H9 (cell line): Measurements from ENCODE around the gene SPRY4. TPM values are rescaled to one million over a fixed set of nuclear protein-coding genes. Genes with fewer than 3 reads are reported as not detected.

Experiments
- DNase-seq: peaks from one replicate; pipeline ENCODE4 v3.0.0-alpha.2; 2017
- H2AFZ ChIP-seq: one replicate; pipeline ENCODE4 v1.6.1; 2013; ENCODE audit warnings: mild to moderate bottlenecking, low read length, control low read depth, moderate library complexity
- H2AK5ac ChIP-seq: 2 replicates; pipeline ENCODE4 v1.6.1; 2013; ENCODE audit warnings: low read length, control low read depth, mixed read lengths; ENCODE audit not compliant: insufficient read length
- H2BK120ac ChIP-seq: one replicate; pipeline ENCODE4 v1.6.1; 2013; ENCODE audit warnings: low read depth, mild to moderate bottlenecking, low read length, control low read depth, inconsistent platforms; ENCODE audit not compliant: poor library complexity, severe bottlenecking
- H2BK12ac ChIP-seq: 2 replicates; pipeline ENCODE4 v1.6.1; 2013; ENCODE audit warnings: low read length, control low read depth, mixed read lengths, low read depth; ENCODE audit not compliant: insufficient read length
- H2BK15ac ChIP-seq: 2 replicates; pipeline ENCODE4 v1.6.1; 2013; ENCODE audit warnings: low read depth, low read length, control low read depth
- H2BK20ac ChIP-seq: one replicate; pipeline ENCODE4 v1.6.1; 2013; ENCODE audit warnings: low read depth, mild to moderate bottlenecking, low read length, control low read depth, inconsistent platforms; ENCODE audit not compliant: poor library complexity, severe bottlenecking
- H2BK5ac ChIP-seq: 2 replicates; pipeline ENCODE4 v1.6.1; 2013; ENCODE audit warnings: low read length, control low read depth, mixed read lengths; ENCODE audit not compliant: insufficient read length
- H3K14ac ChIP-seq: 2 replicates; pipeline ENCODE4 v1.6.1; 2013; ENCODE audit warnings: low read length, control low read depth; ENCODE audit not compliant: insufficient read depth
- H3K18ac ChIP-seq: 2 replicates; pipeline ENCODE4 v1.6.1; 2013; ENCODE audit warnings: low read depth, mild to moderate bottlenecking, mixed read lengths, low read length, control low read depth; ENCODE audit not compliant: insufficient read length
- H3K23ac ChIP-seq: 2 replicates; pipeline ENCODE4 v1.6.1; 2013; ENCODE audit warnings: low read length, control low read depth, mixed read lengths, low read depth; ENCODE audit not compliant: insufficient read length
- H3K23me2 ChIP-seq: 2 replicates; pipeline ENCODE4 v1.6.1; 2013; ENCODE audit warnings: low read depth, mild to moderate bottlenecking, mixed read lengths, low read length, control low read depth; ENCODE audit not compliant: insufficient read length, poor library complexity, severe bottlenecking
- H3K27ac ChIP-seq: 2 replicates; pipeline ENCODE4 v1.5.1; 2013; ENCODE audit warnings: low read length, control low read depth, mixed read lengths, low read depth; ENCODE audit not compliant: insufficient read length
- H3K27me3 ChIP-seq: 2 replicates; pipeline ENCODE4 v1.6.1; 2013; ENCODE audit warnings: low read length, control low read depth, inconsistent platforms; ENCODE audit not compliant: insufficient read depth
- H3K4ac ChIP-seq: 2 replicates; pipeline ENCODE4 v1.6.1; 2013; ENCODE audit warnings: low read depth, mild to moderate bottlenecking, control low read depth, inconsistent platforms, low read length, moderate library complexity
- H3K4me1 ChIP-seq: 2 replicates; pipeline ENCODE4 v1.6.1; 2013; ENCODE audit warnings: low read length, control low read depth, inconsistent platforms; ENCODE audit not compliant: insufficient read depth
- H3K4me2 ChIP-seq: 2 replicates; pipeline ENCODE4 v1.6.1; 2013; ENCODE audit warnings: low read length, control low read depth, mixed read lengths; ENCODE audit not compliant: insufficient read length, insufficient read depth
- H3K56ac ChIP-seq: 2 replicates; pipeline ENCODE4 v1.6.1; 2013; ENCODE audit warnings: low read depth, mild to moderate bottlenecking, mixed read lengths, low read length, control low read depth; ENCODE audit not compliant: insufficient read length
- H3K79me1 ChIP-seq: 2 replicates; pipeline ENCODE4 v1.6.1; 2013; ENCODE audit warnings: low read depth, mild to moderate bottlenecking, moderate library complexity, low read length, control low read depth, inconsistent platforms; ENCODE audit not compliant: insufficient read depth, poor library complexity, severe bottlenecking
- H3K79me2 ChIP-seq: 2 replicates; pipeline ENCODE4 v1.6.1; 2013; ENCODE audit warnings: low read length, control low read depth, inconsistent platforms; ENCODE audit not compliant: insufficient read depth
- H3K9ac ChIP-seq: 2 replicates; pipeline ENCODE4 v1.6.1; 2013; ENCODE audit warnings: low read length, control low read depth, mixed read lengths; ENCODE audit not compliant: insufficient read length; ENCODE audit errors: extremely low read depth
- H3K9me3 ChIP-seq: one replicate; pipeline ENCODE4 v1.6.1; 2013; ENCODE audit warnings: low read depth, low read length, inconsistent platforms; ENCODE audit not compliant: control insufficient read depth
- H3T11ph ChIP-seq: one replicate; pipeline ENCODE4 v1.6.1; 2013; ENCODE audit warnings: mild to moderate bottlenecking, low read length, control low read depth, inconsistent platforms
- H4K20me1 ChIP-seq: one replicate; pipeline ENCODE4 v1.6.1; 2013; ENCODE audit not compliant: control insufficient read depth, insufficient read length, insufficient read depth
- H4K5ac ChIP-seq: 2 replicates; pipeline ENCODE4 v1.6.1; 2013; ENCODE audit warnings: low read depth, mild to moderate bottlenecking, mixed read lengths, low read length, control low read depth; ENCODE audit not compliant: insufficient read length
- H4K8ac ChIP-seq: replicated peaks from 2 replicates; pipeline ENCODE4 v1.6.1; 2013; ENCODE audit warnings: low read length, control low read depth, mixed read lengths, low read depth; ENCODE audit not compliant: insufficient read length
- H4K91ac ChIP-seq: 2 replicates; pipeline ENCODE4 v1.6.1; 2013; ENCODE audit warnings: low read depth, mild to moderate bottlenecking, moderate library complexity, mixed read lengths, low read length, control low read depth; ENCODE audit not compliant: insufficient read length
- H3K27ac Mint-ChIP-seq, 3 experiments: 2 replicates in 2 of 3; 3 replicates in 1 of 3; pipeline ENCODE4 v1.8.0; 2020 to 2021; ENCODE audit warnings: mixed read lengths in 3 of 3, mild to moderate bottlenecking in 1 of 3, moderate library complexity in 1 of 3
- H3K27me3 Mint-ChIP-seq: 2 replicates; pipeline ENCODE4 v1.8.0; 2021; ENCODE audit warnings: low read depth, mild to moderate bottlenecking, moderate library complexity, mixed read lengths
- H3K36me3 Mint-ChIP-seq, 3 experiments: 2 replicates in 2 of 3; 3 replicates in 1 of 3; pipeline ENCODE4 v1.8.0; 2020 to 2021; ENCODE audit warnings: low read depth in 3 of 3, mixed read lengths in 3 of 3; ENCODE audit not compliant: insufficient read depth in 1 of 3
- H3K4me1 Mint-ChIP-seq, 2 experiments: 2 replicates each; pipeline ENCODE4 v1.8.0; 2020; ENCODE audit warnings: mixed read lengths in 2 of 2
- H3K4me3 Mint-ChIP-seq, 2 experiments: 2 replicates in 1 of 2; 3 replicates in 1 of 2; pipeline ENCODE4 v1.8.0; 2020 to 2021; ENCODE audit warnings: mild to moderate bottlenecking in 2 of 2, mixed read lengths in 2 of 2, moderate library complexity in 1 of 2
- H3K9me3 Mint-ChIP-seq, 2 experiments: 2 replicates in 1 of 2; 3 replicates in 1 of 2; pipeline ENCODE4 v1.8.0; 2020; ENCODE audit warnings: mild to moderate bottlenecking in 2 of 2, mixed read lengths in 2 of 2, moderate library complexity in 1 of 2
- CTCF ChIP-seq: fragments of 200-600 bp; sonication (generic); conservative IDR thresholded peaks from 3 replicates; pipeline ENCODE4 v1.8.0; 2021; ENCODE audit warnings: antibody characterized with exemption, mild to moderate bottlenecking
- WGBS: extraction: QIAGEN DNeasy Blood & Tissue Kit; methylation state at CpG from one replicate; pipeline ENCODE4 v1.1.7; 2013; ENCODE audit warnings: missing lambda C conversion rate, low lambda C conversion rate, mixed read lengths; ENCODE audit not compliant: insufficient read length; ENCODE audit errors: extremely low coverage; 5-methylcytosine and 5-hydroxymethylcytosine counted together
- total RNA-seq: library from RNA; stranded (reverse); gene quantifications from 2 replicates; pipeline ENCODE4 v1.2.1, GENCODE V29; 2021

The SPRY4 gene
- total RNA-seq, 1 experiment from 2014 or later = 92.4 TPM

GRCh38 chr5:142276517-142276916 is 48.3 kb downstream of the SPRY4 start:
- peaks cover 6% of the 10 kb centered on the region for H3K4me1 ChIP-seq
- no peak overlapping the region for H4K8ac ChIP-seq
- H3K36me3 Mint-ChIP-seq = no peaks in the 10 kb centered on the region
- H3K4me3 Mint-ChIP-seq = no peak overlapping the region
- no peak for DNase-seq
- H2BK120ac ChIP-seq = no peak overlapping the region
- no peaks in the 10 kb centered on the region for H3K23me2 ChIP-seq
- no peaks in the 10 kb centered on the region for H3K79me1 ChIP-seq
- no peak overlapping the region for H3T11ph ChIP-seq
- H3K56ac ChIP-seq = no peak overlapping the region
- H2BK20ac ChIP-seq = no peak overlapping the region
- no peaks in the 10 kb centered on the region for H3K79me2 ChIP-seq
- H4K20me1 ChIP-seq = no peaks in the 10 kb centered on the region
- no peak for TF ChIP-seq CTCF
- H3K18ac ChIP-seq = no peak overlapping the region
- no peak overlapping the region for H3K4ac ChIP-seq
- peaks cover 38 to 39% of the 10 kb centered on the region in 2 experiments for H3K4me1 Mint-ChIP-seq
- no peak overlapping the region for H2BK12ac ChIP-seq
- H2AFZ ChIP-seq = no peak overlapping the region
- H2AK5ac ChIP-seq = no peak overlapping the region
- no peak overlapping the region for H3K4me2 ChIP-seq
- H2BK15ac ChIP-seq = no peak overlapping the region
- WGBS = no CpG with 5 or more reads among the region's 6 CpGs
- no peak overlapping the region for H4K91ac ChIP-seq
- no peaks in the 10 kb centered on the region for H3K27me3 ChIP-seq
- no peaks in the 10 kb centered on the region for H3K27me3 Mint-ChIP-seq
- no peak overlapping the region for H2BK5ac ChIP-seq
- no peaks in the 10 kb centered on the region for H3K9me3 ChIP-seq
- H3K27ac ChIP-seq = no peak overlapping the region
- H3K14ac ChIP-seq = no peak overlapping the region
- no peak overlapping the region for H3K9ac ChIP-seq
- no peak overlapping the region for H3K27ac Mint-ChIP-seq
- no peaks in the 10 kb centered on the region for H3K9me3 Mint-ChIP-seq
- no peak overlapping the region for H4K5ac ChIP-seq
- H3K23ac ChIP-seq = no peak overlapping the region
